Liver (tissue), 9 donors: ENCODE results near the gene EBF3. TPM values are rescaled to one million over a fixed set of nuclear protein-coding genes. Genes with fewer than 3 reads are reported as not detected.

Experiments
- DNase-seq: peaks from one replicate; pipeline ENCODE4 v3.0.0-alpha.2; 2017; ENCODE audit warnings: low spot score
- H3K27ac ChIP-seq, 2 donors: one replicate each; pipeline ENCODE4 v1.7.0; 2013; ENCODE audit warnings: inconsistent platforms in 2 of 2, low read length in 2 of 2, control low read depth in 1 of 2, low read depth in 1 of 2, mild to moderate bottlenecking in 1 of 2
- H3K27me3 ChIP-seq, 4 donors: one replicate each; pipeline versions ENCODE4 v1.6.1 to v1.7.0; 2013; ENCODE audit warnings: low read length in 3 of 4, inconsistent platforms in 1 of 4, mild to moderate bottlenecking in 1 of 4, moderate library complexity in 1 of 4; ENCODE audit not compliant: control insufficient read depth in 4 of 4, insufficient read depth in 4 of 4
- H3K36me3 ChIP-seq, 4 donors: one replicate each; pipeline versions ENCODE4 v1.6.1 to v1.7.0; 2013; ENCODE audit warnings: low read length in 3 of 4, mild to moderate bottlenecking in 3 of 4, low read depth in 1 of 4, moderate library complexity in 1 of 4; ENCODE audit not compliant: control insufficient read depth in 4 of 4, insufficient read depth in 3 of 4
- H3K4me1 ChIP-seq, 4 donors: one replicate each; pipeline versions ENCODE4 v1.6.1 to v1.7.0; 2013; ENCODE audit warnings: low read length in 3 of 4, mild to moderate bottlenecking in 3 of 4, moderate library complexity in 1 of 4; ENCODE audit not compliant: control insufficient read depth in 4 of 4, insufficient read depth in 4 of 4
- H3K4me3 ChIP-seq, 3 donors: one replicate each; pipeline versions ENCODE4 v1.6.1 to v1.7.0; 2013; ENCODE audit warnings: low read length in 3 of 3, control low read depth in 1 of 3, low read depth in 1 of 3, mild to moderate bottlenecking in 1 of 3
- H3K9ac ChIP-seq, 2 donors: one replicate each; pipeline ENCODE4 v1.7.0; 2013; ENCODE audit warnings: low read length in 2 of 2, mild to moderate bottlenecking in 2 of 2, moderate library complexity in 2 of 2, control low read depth in 1 of 2, low read depth in 1 of 2
- H3K9me3 ChIP-seq, 4 donors: one replicate each; pipeline versions ENCODE4 v1.6.1 to v1.7.0; 2013; ENCODE audit warnings: low read length in 3 of 4; ENCODE audit not compliant: control insufficient read depth in 4 of 4
- FOXA1 ChIP-seq: IDR thresholded peaks from 2 replicates; pipeline ENCODE4 v1.6.1; 2016; ENCODE audit warnings: antibody characterized with exemption
- GABPA ChIP-seq, 2 donors: IDR thresholded peaks in 1 of 2; conservative IDR thresholded peaks in 1 of 2; 2 replicates each; pipeline ENCODE4 v1.6.1; 2016; ENCODE audit warnings: antibody characterized with exemption in 2 of 2, mild to moderate bottlenecking in 1 of 2, moderate library complexity in 1 of 2
- HNF4G ChIP-seq: IDR thresholded peaks from 2 replicates; pipeline ENCODE4 v1.6.1; 2016; ENCODE audit warnings: antibody characterized with exemption
- JUND ChIP-seq, 2 donors: IDR thresholded peaks; 2 replicates each; pipeline ENCODE4 v1.6.1; 2016; ENCODE audit warnings: antibody characterized with exemption in 2 of 2
- MAX ChIP-seq: IDR thresholded peaks from 2 replicates; pipeline ENCODE4 v1.6.1; 2016; ENCODE audit warnings: antibody characterized with exemption
- NR2F2 ChIP-seq: IDR thresholded peaks from 2 replicates; pipeline ENCODE4 v1.6.1; 2016; ENCODE audit warnings: antibody characterized with exemption
- RAD21 ChIP-seq, 2 donors: IDR thresholded peaks; 2 replicates each; pipeline ENCODE4 v1.6.1; 2016; ENCODE audit warnings: antibody characterized with exemption in 2 of 2, mild to moderate bottlenecking in 2 of 2
- REST ChIP-seq: IDR thresholded peaks from 2 replicates; pipeline ENCODE4 v1.6.1; 2016; ENCODE audit warnings: antibody characterized with exemption, mild to moderate bottlenecking
- TAF1 ChIP-seq: conservative IDR thresholded peaks from 2 replicates; pipeline ENCODE4 v1.6.1; 2016; ENCODE audit warnings: antibody characterized with exemption, mild to moderate bottlenecking
- ZBTB33 ChIP-seq: IDR thresholded peaks from 2 replicates; pipeline ENCODE4 v1.6.1; 2016; ENCODE audit warnings: antibody characterized with exemption
- WGBS: extraction: QIAGEN DNeasy Blood & Tissue Kit; methylation state at CpG from one replicate; pipeline ENCODE4 v1.1.7; 2013; 5-methylcytosine and 5-hydroxymethylcytosine counted together
- polyA plus RNA-seq, 2 donors: library from polyadenylated mRNA; stranded (reverse) in 1 of 2; unstranded in 1 of 2; fragments of 200-250 nt in 1 of 2; fragments of >200 nt in 1 of 2; fragmentation: Nextera tagmentation in 1 of 2; extraction: Ambion mirVana in 1 of 2; gene quantifications; one replicate each; pipeline versions ENCODE4 v1.2.1 to v1.2.3, GENCODE V29; 2013 to 2015
- total RNA-seq, 2 donors: library from RNA; depleted of rRNA; stranded (reverse); fragments of >200 nt; gene quantifications; one replicate each; pipeline ENCODE4 v1.2.3, GENCODE V29; 2014
- donor health status: healthy.
- donor health status: healthy.
- donor health status: healthy.
- donor health status: healthy.
- donor health status: healthy.

The EBF3 gene
- total and polyA plus RNA-seq, 4 donors, result 0.02 to 0.08 TPM; not detected in 2

GRCh38 chr10:129936266-129936922, 27.7 kb downstream of the EBF3 start:
- no peak for DNase-seq
- no peak overlapping the region for H3K4me3 ChIP-seq
- TF ChIP-seq JUND (IDR thresholded peaks at IDR 0.05) (no peak), FOXA1 (no peak), TAF1 (no peak), ZBTB33 (no peak), NR2F2 (no peak), RAD21 (IDR thresholded peaks at IDR 0.05) (no peak)
- no peak overlapping the region for H3K27ac ChIP-seq
- WGBS, result 88% methylated on average over 5 of the region's 5 CpGs
- no peaks in the 10 kb centered on the region for H3K4me1 ChIP-seq
- no peak overlapping the region for H3K9ac ChIP-seq
- no peaks in the 10 kb centered on the region for H3K36me3 ChIP-seq
- H3K9me3 ChIP-seq, result no peaks in the 10 kb centered on the region
- no peaks in the 10 kb centered on the region for H3K27me3 ChIP-seq

GRCh38 chr10:129935867-129936152, 28.3 kb downstream of the EBF3 start:
- WGBS, result 92% methylated on average over 7 of the region's 7 CpGs
- Histone ChIP-seq H3K9me3 (no peaks in the 10 kb centered on the region), H3K9ac (no peak overlapping the region), H3K27me3 (no peaks in the 10 kb centered on the region), H3K27ac (no peak overlapping the region), H3K4me1 (no peaks in the 10 kb centered on the region), H3K36me3 (no peaks in the 10 kb centered on the region), H3K4me3 (no peak overlapping the region)
- TF ChIP-seq TAF1, result no peak
- no peak for DNase-seq

- Histone ChIP-seq H3K27ac (no peak overlapping the region), H3K9me3 (no peaks in the 10 kb centered on the region), H3K36me3 (no peaks in the 10 kb centered on the region), H3K4me1 (no peaks in the 10 kb centered on the region), H3K9ac (no peak overlapping the region), H3K4me3 (no peak overlapping the region), H3K27me3 (no peaks in the 10 kb centered on the region)
- WGBS, result 93% methylated on average over 16 of the region's 16 CpGs
- no peak for DNase-seq
- TF ChIP-seq MAX (no peak), GABPA (IDR thresholded peaks at IDR 0.05 in 1 of 2, conservative IDR thresholded peaks at IDR 0.05 in 1 of 2) (no peak), HNF4G (no peak), REST (no peak), FOXA1 (no peak), RAD21 (IDR thresholded peaks at IDR 0.05) (no peak), ZBTB33 (no peak)
Observed at GRCh38 chr10:129935102-129935866, 28.8 kb downstream of the EBF3 start.
